ENCODE data around the gene APOA1. TPM values are rescaled to one million over a fixed set of nuclear protein-coding genes. Genes with fewer than 3 reads are reported as not detected.

APOA1 gene
- total and polyA plus RNA-seq, 10 of the 15 experiments (the other 5 are each of a cell fraction or from before 2014, with no cell fraction given) = 0.10 to 2.4 (median 0.24) TPM; not detected in 3

- TF ChIP-seq ZBTB40 (IDR thresholded peaks at IDR 0.05; ENCODE audit: borderline replicate concordance) = no peak
- no peak for TF ChIP-seq SMARCA5 (IDR thresholded peaks at IDR 0.05)
- TF ChIP-seq RELA (IDR thresholded peaks at IDR 0.05; ENCODE audit: borderline replicate concordance, partially characterized antibody) = no peak
- no peak for TF ChIP-seq ATF7 (IDR thresholded peaks at IDR 0.05; ENCODE audit: low read depth)
- no peak for TF ChIP-seq IKZF1 (conservative IDR thresholded peaks at IDR 0.05)
- no peak for TF ChIP-seq CUX1 (IDR thresholded peaks at IDR 0.05; ENCODE audit: insufficient replicate concordance, low read depth, low read length)
- no peak for TF ChIP-seq YY1 (IDR thresholded peaks at IDR 0.05; ENCODE audit: low read depth, low read length)
- TF ChIP-seq ZBTB33 (IDR thresholded peaks at IDR 0.05) = no peak
- TF ChIP-seq NFYA (IDR thresholded peaks at IDR 0.05; ENCODE audit: borderline replicate concordance, low read depth, low read length) = no peak
These were observed 30.6 kb upstream of the APOA1 start (continued) for GRCh38 chr11:116868066-116868465.
